Tibial nerve (tissue), 3 donors: ENCODE data around the gene CELSR1.

ENCODE experiments used
- POLR2A ChIP-seq, 2 donors: fragments of 450-650 bp; IDR thresholded peaks; one replicate each; pipeline ENCODE4 v1.6.1; 2017; ENCODE audit warnings: antibody characterized with exemption in 2 of 2, mild to moderate bottlenecking in 2 of 2, moderate library complexity in 2 of 2
- TF ChIP-seq, protein P1 (sequence below), 5 experiments: fragments of 200-600 bp in 3 of 5; fragments of 450-650 bp in 2 of 5; sonication (generic) in 3 of 5; IDR thresholded peaks; one replicate each; pipeline ENCODE4 v1.5.1; 2016 to 2019; ENCODE audit warnings: antibody characterized with exemption in 5 of 5, mild to moderate bottlenecking in 3 of 5, moderate library complexity in 2 of 5

DNA sequence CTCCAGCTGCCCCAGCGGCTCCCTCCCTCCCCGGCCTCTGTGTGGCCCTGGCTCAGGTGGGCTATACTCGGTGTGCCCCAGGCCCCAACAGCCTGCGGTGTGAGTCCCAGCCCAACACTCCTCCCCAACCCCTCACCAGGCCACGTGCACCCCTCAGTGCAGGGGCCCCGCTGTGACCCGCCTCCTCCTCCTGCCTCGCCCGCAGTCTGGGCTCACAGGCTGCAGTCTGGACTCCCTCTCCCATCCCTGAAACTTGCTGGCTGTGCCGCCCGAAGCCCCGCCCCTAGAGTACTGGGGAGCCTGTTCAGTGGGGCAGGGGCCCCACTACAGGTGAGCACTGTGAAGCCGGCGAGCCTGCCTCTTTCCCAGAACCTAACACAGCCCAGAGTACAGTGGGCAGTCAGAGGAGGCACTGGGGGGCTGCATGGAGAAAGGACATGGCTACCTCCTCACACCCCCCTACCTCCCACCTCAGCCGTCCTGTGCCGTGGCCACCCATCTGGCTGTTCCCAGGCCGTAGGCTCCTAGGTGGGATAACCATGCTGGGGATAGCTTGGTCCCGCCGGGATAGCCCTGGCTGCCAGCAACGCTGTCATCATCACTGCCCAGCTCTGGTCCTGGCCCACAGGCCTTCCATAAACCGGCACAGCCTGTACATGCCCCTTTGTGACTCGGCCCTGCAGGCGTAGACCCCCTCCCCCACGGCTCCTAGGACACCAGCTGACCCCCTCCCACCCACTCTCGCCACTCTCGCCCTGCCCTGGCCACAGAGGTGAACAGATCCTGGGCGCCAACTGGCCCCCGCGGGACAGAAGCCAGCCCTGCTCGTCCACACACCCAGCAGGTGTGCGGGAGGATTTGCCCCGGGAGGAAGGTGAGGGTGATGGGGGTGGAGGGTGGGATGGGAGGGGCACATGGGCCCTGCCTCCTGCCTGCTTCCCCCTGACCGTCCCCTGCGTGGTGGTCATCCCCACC lies 29.7 kb downstream of the CELSR1 start:
- TF ChIP-seq, protein P1, sequence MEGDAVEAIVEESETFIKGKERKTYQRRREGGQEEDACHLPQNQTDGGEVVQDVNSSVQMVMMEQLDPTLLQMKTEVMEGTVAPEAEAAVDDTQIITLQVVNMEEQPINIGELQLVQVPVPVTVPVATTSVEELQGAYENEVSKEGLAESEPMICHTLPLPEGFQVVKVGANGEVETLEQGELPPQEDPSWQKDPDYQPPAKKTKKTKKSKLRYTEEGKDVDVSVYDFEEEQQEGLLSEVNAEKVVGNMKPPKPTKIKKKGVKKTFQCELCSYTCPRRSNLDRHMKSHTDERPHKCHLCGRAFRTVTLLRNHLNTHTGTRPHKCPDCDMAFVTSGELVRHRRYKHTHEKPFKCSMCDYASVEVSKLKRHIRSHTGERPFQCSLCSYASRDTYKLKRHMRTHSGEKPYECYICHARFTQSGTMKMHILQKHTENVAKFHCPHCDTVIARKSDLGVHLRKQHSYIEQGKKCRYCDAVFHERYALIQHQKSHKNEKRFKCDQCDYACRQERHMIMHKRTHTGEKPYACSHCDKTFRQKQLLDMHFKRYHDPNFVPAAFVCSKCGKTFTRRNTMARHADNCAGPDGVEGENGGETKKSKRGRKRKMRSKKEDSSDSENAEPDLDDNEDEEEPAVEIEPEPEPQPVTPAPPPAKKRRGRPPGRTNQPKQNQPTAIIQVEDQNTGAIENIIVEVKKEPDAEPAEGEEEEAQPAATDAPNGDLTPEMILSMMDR (IDR thresholded peaks at IDR 0.05), result no peak
- no peak for TF ChIP-seq POLR2A (IDR thresholded peaks at IDR 0.05)
